Natural killer cell (primary cell): ENCODE results near the gene PRKCB. TPM values are rescaled to one million over a fixed set of nuclear protein-coding genes. Genes with fewer than 3 reads are reported as not detected.

ENCODE experiments used
- ATAC-seq, 3 donors: fragments of 150-1000 bp in 2 of 3; fragments of 200-7000 bp in 1 of 3; cut with Tn5 transposase; 1 replicate in 1 of 3; 2 replicates in 2 of 3; pipeline ENCODE4 v1.10.0; 2021; ENCODE audit warnings: mild to moderate bottlenecking in 2 of 3, moderate library complexity in 2 of 3
- DNase-seq, 2 donors: peaks; one replicate each; pipeline versions ENCODE4 v3.0.0 to v3.0.0-alpha.2; 2013 to 2021; ENCODE audit warnings: mixed read lengths in 1 of 2
- H3K27ac ChIP-seq: one replicate; pipeline ENCODE4 v1.5.1; 2013; ENCODE audit warnings: mild to moderate bottlenecking, low read length
- H3K27me3 ChIP-seq: one replicate; pipeline ENCODE4 v1.6.1; 2013; ENCODE audit warnings: low read length; ENCODE audit not compliant: control insufficient read depth, insufficient read depth
- H3K36me3 ChIP-seq: one replicate; pipeline ENCODE4 v1.6.1; 2013; ENCODE audit warnings: low read length; ENCODE audit not compliant: control insufficient read depth, insufficient read depth
- H3K4me1 ChIP-seq: one replicate; pipeline ENCODE4 v1.6.1; 2013; ENCODE audit warnings: low read length; ENCODE audit not compliant: control insufficient read depth, insufficient read depth
- H3K4me3 ChIP-seq: one replicate; pipeline ENCODE4 v1.5.1; 2013; ENCODE audit warnings: low read length
- H3K9me3 ChIP-seq: one replicate; pipeline ENCODE4 v1.6.1; 2013; ENCODE audit warnings: low read length; ENCODE audit not compliant: control insufficient read depth, insufficient read depth
- H3K27ac Mint-ChIP-seq, 2 donors: one replicate each; pipeline ENCODE4 v1.8.0; 2022; ENCODE audit warnings: mild to moderate bottlenecking in 2 of 2, mixed read lengths in 2 of 2, moderate library complexity in 1 of 2
- H3K27me3 Mint-ChIP-seq, 2 donors: one replicate each; pipeline ENCODE4 v1.8.0; 2022; ENCODE audit warnings: low read depth in 2 of 2, mixed read lengths in 2 of 2
- H3K36me3 Mint-ChIP-seq: one replicate; pipeline ENCODE4 v1.8.0; 2022; ENCODE audit warnings: mixed read lengths
- H3K4me1 Mint-ChIP-seq, 2 donors: one replicate each; pipeline ENCODE4 v1.8.0; 2022; ENCODE audit warnings: mixed read lengths in 2 of 2
- H3K4me3 Mint-ChIP-seq: one replicate; pipeline ENCODE4 v1.8.0; 2022; ENCODE audit warnings: mild to moderate bottlenecking, moderate library complexity, mixed read lengths
- H3K9me3 Mint-ChIP-seq, 2 donors: one replicate each; pipeline ENCODE4 v1.8.0; 2022; ENCODE audit warnings: mixed read lengths in 2 of 2
- WGBS: methylation state at CpG from one replicate; pipeline ENCODE4 v1.1.7; 2013; ENCODE audit warnings: missing lambda C conversion rate; ENCODE audit not compliant: insufficient coverage; 5-methylcytosine and 5-hydroxymethylcytosine counted together
- intact Hi-C: fragments of 100-400 bp; cut with micrococcal nuclease; formaldehyde crosslinking; loops from one replicate; pipeline ENCODE4 v1.14.2; 2022
- total RNA-seq, 4 donors: library from RNA; stranded (reverse); fragments of 120-200 nt in 1 of 4; gene quantifications; one replicate each; pipeline versions ENCODE4 v1.2.3 to v1.2.4, GENCODE V29; 2013 to 2022
- TF ChIP-seq, protein P1 (sequence below): fragments of 200-600 bp; IDR thresholded peaks from one replicate; pipeline ENCODE4 v1.8.0; 2022; ENCODE audit warnings: antibody characterized with exemption

PRKCB gene
- total RNA-seq, 3 donors from 2014 or later (not counting 1 experiment from before 2014, with no cell fraction given): 182 to 222 (median 183) TPM

DNA sequence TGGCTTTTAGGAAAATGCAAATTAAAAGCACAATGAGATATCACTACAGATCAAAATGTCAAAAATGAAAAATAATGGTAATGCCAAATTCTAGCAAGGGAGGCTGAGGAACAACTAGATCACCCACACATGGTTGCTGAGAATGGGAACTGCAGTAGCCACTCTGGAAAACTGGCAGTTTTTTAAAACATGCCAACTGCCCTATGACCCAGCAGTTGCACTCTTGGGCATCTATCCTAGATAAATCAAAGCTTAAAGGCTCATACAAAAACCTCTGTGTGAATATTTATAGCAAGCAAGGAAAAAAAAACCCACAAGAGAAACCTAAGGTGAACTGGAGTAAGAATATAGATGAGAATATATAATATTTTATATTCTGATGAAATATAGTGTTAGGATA lies 104.3 kb downstream of the PRKCB start:
- Mint-ChIP-seq H3K27me3 (no peaks in the 10 kb centered on the region), H3K36me3 (no peaks in the 10 kb centered on the region), H3K27ac (no peak overlapping the region), H3K9me3 (no peaks in the 10 kb centered on the region), H3K4me3 (no peak overlapping the region), H3K4me1 (peaks cover 42 to 43% of the 10 kb centered on the region in 2 donors)
- Histone ChIP-seq H3K27ac (no peak overlapping the region), H3K9me3 (no peaks in the 10 kb centered on the region), H3K4me3 (no peak overlapping the region), H3K27me3 (no peaks in the 10 kb centered on the region), H3K4me1 (peaks cover under 1% of the 10 kb centered on the region), H3K36me3 (no peaks in the 10 kb centered on the region)
- intact Hi-C loops: no loop called here
- TF ChIP-seq, protein P1, sequence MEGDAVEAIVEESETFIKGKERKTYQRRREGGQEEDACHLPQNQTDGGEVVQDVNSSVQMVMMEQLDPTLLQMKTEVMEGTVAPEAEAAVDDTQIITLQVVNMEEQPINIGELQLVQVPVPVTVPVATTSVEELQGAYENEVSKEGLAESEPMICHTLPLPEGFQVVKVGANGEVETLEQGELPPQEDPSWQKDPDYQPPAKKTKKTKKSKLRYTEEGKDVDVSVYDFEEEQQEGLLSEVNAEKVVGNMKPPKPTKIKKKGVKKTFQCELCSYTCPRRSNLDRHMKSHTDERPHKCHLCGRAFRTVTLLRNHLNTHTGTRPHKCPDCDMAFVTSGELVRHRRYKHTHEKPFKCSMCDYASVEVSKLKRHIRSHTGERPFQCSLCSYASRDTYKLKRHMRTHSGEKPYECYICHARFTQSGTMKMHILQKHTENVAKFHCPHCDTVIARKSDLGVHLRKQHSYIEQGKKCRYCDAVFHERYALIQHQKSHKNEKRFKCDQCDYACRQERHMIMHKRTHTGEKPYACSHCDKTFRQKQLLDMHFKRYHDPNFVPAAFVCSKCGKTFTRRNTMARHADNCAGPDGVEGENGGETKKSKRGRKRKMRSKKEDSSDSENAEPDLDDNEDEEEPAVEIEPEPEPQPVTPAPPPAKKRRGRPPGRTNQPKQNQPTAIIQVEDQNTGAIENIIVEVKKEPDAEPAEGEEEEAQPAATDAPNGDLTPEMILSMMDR: no peak
- DNase-seq (no peak), ATAC-seq (no peak)

DNA sequence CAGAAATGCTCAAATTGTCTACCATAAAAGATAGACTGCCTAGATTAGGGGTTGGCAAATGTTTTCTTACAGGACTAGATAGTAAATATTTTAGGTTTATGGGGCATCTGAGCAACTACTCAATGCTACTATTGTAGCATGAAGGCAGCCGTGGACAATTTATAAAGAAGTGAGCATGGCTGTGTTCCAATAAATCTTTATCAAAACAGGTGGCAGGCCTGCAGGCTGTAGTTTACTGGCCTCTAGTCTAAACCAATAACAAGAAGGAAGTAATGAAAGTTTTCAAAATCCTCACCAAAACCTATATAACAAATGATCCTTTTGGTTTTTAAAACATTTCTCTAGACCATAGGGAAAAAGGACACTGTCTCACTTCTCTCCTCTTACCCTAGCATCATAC lies 105.2 kb downstream of the PRKCB start:
- Mint-ChIP-seq H3K27ac (peak overlapping the region in 1 of 2 donors; percentile 38), H3K27me3 (no peaks in the 10 kb centered on the region), H3K4me3 (no peak overlapping the region), H3K4me1 (peaks cover 39 to 43% of the 10 kb centered on the region in 2 donors), H3K36me3 (no peaks in the 10 kb centered on the region), H3K9me3 (no peaks in the 10 kb centered on the region)
- Histone ChIP-seq H3K27ac (no peak overlapping the region), H3K9me3 (no peaks in the 10 kb centered on the region), H3K4me1 (no peaks in the 10 kb centered on the region), H3K4me3 (no peak overlapping the region), H3K27me3 (no peaks in the 10 kb centered on the region), H3K36me3 (no peaks in the 10 kb centered on the region)
- intact Hi-C loops: no loop called here
- no peak for ATAC-seq
- WGBS: 92% methylated on average over 1 of the region's 1 CpG
- DNase-seq: no peak
- TF ChIP-seq, protein P1: no peak

DNA sequence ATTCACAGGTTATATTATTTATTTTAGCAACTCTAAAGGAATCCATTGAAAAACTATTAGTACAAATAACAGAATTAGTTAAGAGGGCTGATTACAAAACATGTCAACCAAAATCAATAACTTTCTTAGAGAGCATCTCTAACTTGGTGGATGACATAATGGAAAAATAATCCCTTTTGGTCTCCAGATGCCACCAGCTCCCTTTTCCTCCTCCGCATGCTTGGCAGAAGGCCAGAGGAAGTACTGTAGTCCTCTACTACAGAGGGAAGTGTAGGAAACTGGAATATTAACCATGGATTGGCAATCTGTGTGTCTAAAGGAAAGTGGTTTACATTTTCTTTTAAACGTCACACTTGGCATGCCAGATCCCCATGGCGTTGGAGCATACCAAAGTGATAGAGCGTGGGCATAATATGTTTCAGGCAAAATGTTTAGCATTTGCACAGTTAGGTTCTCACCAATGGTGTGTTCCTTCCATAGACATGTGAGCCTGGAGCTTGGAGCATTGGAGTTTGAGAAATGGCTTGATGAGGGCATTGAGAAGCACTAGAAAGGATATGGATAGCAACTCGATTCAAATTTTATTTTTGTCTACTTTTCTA lies 106.3 kb downstream of the PRKCB start:
- no peaks in the 10 kb centered on the region for H3K27me3 ChIP-seq
- peaks cover 3% of the 10 kb centered on the region for H3K4me1 ChIP-seq
- intact Hi-C loops: no loop called here
- Mint-ChIP-seq H3K27ac (no peak overlapping the region), H3K4me3 (no peak overlapping the region), H3K36me3 (no peaks in the 10 kb centered on the region), H3K9me3 (no peaks in the 10 kb centered on the region), H3K27me3 (no peaks in the 10 kb centered on the region), H3K4me1 (peaks cover 38 to 44% of the 10 kb centered on the region in 2 donors)
- WGBS: 97% methylated on average over 4 of the region's 5 CpGs
- no peaks in the 10 kb centered on the region for H3K9me3 ChIP-seq
- H3K36me3 ChIP-seq: no peaks in the 10 kb centered on the region
- ATAC-seq (no peak), DNase-seq (no peak)
- TF ChIP-seq, protein P1: no peak
- no peak overlapping the region for H3K4me3 ChIP-seq
- no peak overlapping the region for H3K27ac ChIP-seq

DNA sequence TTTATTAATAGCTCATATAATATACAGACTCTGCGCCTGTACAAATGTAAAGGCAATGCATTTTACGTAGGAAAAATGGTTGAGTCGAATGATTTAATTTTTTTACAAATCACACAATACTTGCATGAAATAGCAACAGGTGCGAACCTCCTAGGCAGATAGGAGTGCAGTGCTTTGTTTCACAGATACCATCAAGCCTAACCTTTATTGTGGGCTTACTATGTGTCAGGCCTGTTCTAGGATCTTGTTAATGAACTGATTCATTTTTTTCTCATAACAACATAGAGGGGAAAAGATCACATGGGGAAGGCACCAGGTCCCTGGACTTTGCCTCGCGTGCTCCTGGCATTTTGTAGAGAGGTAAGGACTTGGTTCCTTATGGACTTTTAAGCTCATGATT lies 107.8 kb downstream of the PRKCB start:
- 100% methylated on average over 2 of the region's 6 CpGs for WGBS
- DNase-seq (no peak), ATAC-seq (no peak)
- Mint-ChIP-seq H3K27me3 (no peaks in the 10 kb centered on the region), H3K4me1 (peaks cover 45 to 49% of the 10 kb centered on the region in 2 donors), H3K9me3 (no peaks in the 10 kb centered on the region), H3K27ac (no peak overlapping the region), H3K4me3 (no peak overlapping the region), H3K36me3 (no peaks in the 10 kb centered on the region)
- TF ChIP-seq, protein P1: no peak
- no peaks in the 10 kb centered on the region for H3K9me3 ChIP-seq
- H3K4me1 ChIP-seq: peaks cover 18% of the 10 kb centered on the region
- no peak overlapping the region for H3K27ac ChIP-seq
- H3K27me3 ChIP-seq: no peaks in the 10 kb centered on the region
- no peak overlapping the region for H3K4me3 ChIP-seq
- H3K36me3 ChIP-seq: no peaks in the 10 kb centered on the region
- intact Hi-C loops: no loop called here
